Gastroesophageal sphincter (tissue), 3 donors: ENCODE results near the gene CGNL1.

ENCODE experiments used
- CTCF ChIP-seq, 4 experiments: fragments of 200-600 bp in 2 of 4; fragments of 450-650 bp in 2 of 4; sonication (generic) in 1 of 4; IDR thresholded peaks; one replicate each; pipeline ENCODE4 v1.5.1; 2017 to 2019; ENCODE audit warnings: antibody characterized with exemption in 4 of 4, mild to moderate bottlenecking in 2 of 4, moderate library complexity in 2 of 4
- EP300 ChIP-seq: sonication (generic); formaldehyde crosslinking; IDR thresholded peaks from one replicate; pipeline ENCODE4 v1.6.1; 2017; ENCODE audit warnings: antibody characterized with exemption, mild to moderate bottlenecking
- POLR2A ChIP-seq, 2 donors: fragments of 450-650 bp; IDR thresholded peaks; one replicate each; pipeline ENCODE4 v1.6.1; 2017; ENCODE audit warnings: antibody characterized with exemption in 2 of 2, mild to moderate bottlenecking in 2 of 2, moderate library complexity in 1 of 2

- TF ChIP-seq CTCF (IDR thresholded peaks at IDR 0.05) = no peak
- TF ChIP-seq EP300 = no peak
- TF ChIP-seq POLR2A (IDR thresholded peaks at IDR 0.05) = no peak
Measured at GRCh38 chr15:57504599-57504940, 128.3 kb downstream of the CGNL1 start.
